GM12878 (cell line): ENCODE results near the gene QSOX1. TPM values are rescaled to one million over a fixed set of nuclear protein-coding genes. Genes with fewer than 3 reads are reported as not detected.

Experiments
- CBFB ChIP-seq: IDR thresholded peaks from 2 replicates; pipeline ENCODE4 v1.6.1; 2016; ENCODE audit warnings: antibody characterized with exemption, low read depth
- CBX3 ChIP-seq: fragments of 200-600 bp; sonication (generic); IDR thresholded peaks from 2 replicates; pipeline ENCODE4 v1.6.1; 2016; ENCODE audit warnings: low read depth, borderline replicate concordance
- CUX1 ChIP-seq: IDR thresholded peaks from 2 replicates; pipeline ENCODE4 v1.6.1; 2012; ENCODE audit warnings: improper control_type of control experiment, low read depth, low read length; ENCODE audit not compliant: insufficient replicate concordance
- ESRRA ChIP-seq: IDR thresholded peaks from 2 replicates; pipeline ENCODE4 v1.6.1; 2012; ENCODE audit warnings: mild to moderate bottlenecking, low read length, improper control_type of control experiment
- HSF1 ChIP-seq: fragments of 150-350 bp; IDR thresholded peaks from 2 replicates; pipeline ENCODE4 v1.6.1; 2014; ENCODE audit warnings: mild to moderate bottlenecking, low read depth, low read length
- IKZF2 ChIP-seq, 2 experiments: fragments of 450-650 bp; IDR thresholded peaks; 2 replicates each; pipeline ENCODE4 v1.6.1; 2017; ENCODE audit warnings: mild to moderate bottlenecking in 2 of 2, moderate library complexity in 2 of 2
- KAT2A ChIP-seq: conservative IDR thresholded peaks from 2 replicates; pipeline ENCODE4 v1.6.1; 2011; ENCODE audit warnings: low read depth, low read length; ENCODE audit not compliant: control insufficient read depth
- NBN ChIP-seq: fragments of 450-650 bp; IDR thresholded peaks from 2 replicates; pipeline ENCODE4 v1.6.1; 2016
- PRDM15 ChIP-seq: fragments of 450-650 bp; formaldehyde crosslinking; IDR thresholded peaks from 2 replicates; pipeline ENCODE4 v1.4.0; 2020; ENCODE audit warnings: mild to moderate bottlenecking, moderate library complexity
- RCOR1 ChIP-seq: conservative IDR thresholded peaks from 2 replicates; pipeline ENCODE4 v1.6.1; 2012; ENCODE audit warnings: low read depth, low read length, improper control_type of control experiment
- ZBTB11 ChIP-seq: fragments of 450-650 bp; formaldehyde crosslinking; IDR thresholded peaks from 2 replicates; pipeline ENCODE4 v1.5.0; 2022; ENCODE audit warnings: mild to moderate bottlenecking, missing genetic modification characterization
- ZNF24 ChIP-seq: fragments of 450-650 bp; IDR thresholded peaks from 2 replicates; pipeline ENCODE4 v1.6.1; 2017; ENCODE audit warnings: antibody characterized with exemption, mild to moderate bottlenecking
- polyA plus RNA-seq, 11 experiments: library from polyadenylated mRNA; depleted of rRNA in 4 of 11; unstranded in 6 of 11; stranded (reverse) in 5 of 11; fragments of >200 nt; fragmentation: Nextera tagmentation in 4 of 11; fragmentation: Illumina TruSeq in 1 of 11; extraction: Ambion mirVana in 4 of 11; extraction: Trizol in 1 of 11; gene quantifications; 1 replicate in 1 of 11; 2 replicates in 10 of 11; pipeline versions ENCODE4 v1.2.1 to v1.2.3, GENCODE V29; 2011 to 2016; ENCODE audit warnings: inconsistent platforms in 2 of 11, missing spikeins in 2 of 11, low read depth in 1 of 11
- total RNA-seq, 4 experiments: library from RNA; depleted of rRNA in 3 of 4; stranded (reverse); fragments of >200 nt in 3 of 4; fragmentation: Illumina TruSeq in 1 of 4; extraction: Trizol in 1 of 4; gene quantifications; 2 replicates each; pipeline versions ENCODE4 v1.2.1 to v1.2.3, GENCODE V29; 2013 to 2021

Gene QSOX1
- total and polyA plus RNA-seq, 10 of the 15 experiments (the other 5 are each of a cell fraction or from before 2014, with no cell fraction given) = 1.8 to 31.3 (median 11.2) TPM

- no peak for TF ChIP-seq PRDM15 (CRISPR knock-in tag)
- TF ChIP-seq CUX1 = no peak
- TF ChIP-seq RCOR1 = no peak
- TF ChIP-seq ZBTB11 (CRISPR knock-in tag) = peak; percentile 62
- TF ChIP-seq IKZF2 (IDR thresholded peaks at IDR 0.05) = peak in 1 of 2 experiments; percentile 47; a peak in 2 of 4 replicates
- TF ChIP-seq KAT2A = no peak
- TF ChIP-seq ESRRA = no peak
- TF ChIP-seq NBN = 0 out of 2 replicates have a peak, but pooled peaks have one; percentile 42
- TF ChIP-seq HSF1 = no peak
- no peak for TF ChIP-seq CBX3
- 0 out of 2 replicates have a peak, but pooled peaks have one; percentile 30 for TF ChIP-seq ZNF24
- TF ChIP-seq CBFB = no peak
Measured at GRCh38 chr1:180154325-180155181, at the start of gene QSOX1 (continued).
